Brain microvascular endothelial cell (primary cell): ENCODE data around the gene KATNB1.

Experiments used
- DNase-seq: peaks from one replicate; pipeline ENCODE4 v3.0.0-alpha.2; 2020
- H3K27ac ChIP-seq: fragments of 250-450 bp; sonication (Bioruptor Pico); 2 replicates; pipeline ENCODE4 v1.5.1; 2020; ENCODE audit warnings: mild to moderate bottlenecking, moderate library complexity
- H3K27me3 ChIP-seq: fragments of 250-450 bp; sonication (Bioruptor Pico); replicated peaks from 2 replicates; pipeline ENCODE4 v1.5.1; 2020; ENCODE audit warnings: mild to moderate bottlenecking
- H3K36me3 ChIP-seq: fragments of 250-450 bp; sonication (Bioruptor Pico); replicated peaks from 2 replicates; pipeline ENCODE4 v1.5.1; 2020; ENCODE audit warnings: mild to moderate bottlenecking
- H3K4me3 ChIP-seq: 2 replicates; pipeline ENCODE4 v1.5.1; 2011; ENCODE audit warnings: low read depth, mild to moderate bottlenecking, control low read depth, low read length, moderate library complexity
- in situ Hi-C: cut with HindIII; loops from 2 replicates; pipeline ENCODE4 v1.10.0; 2017; ENCODE audit warnings: low sequenced_read_pairs, low pct_ligation_motif_present
- TF ChIP-seq, protein P1 (sequence below): IDR thresholded peaks from 2 replicates; pipeline ENCODE4 v1.5.1; 2011; ENCODE audit warnings: low read depth, mild to moderate bottlenecking, moderate library complexity, low read length, control low read depth, inconsistent platforms; ENCODE audit errors: missing control alignments

Gene KATNB1

DNA sequence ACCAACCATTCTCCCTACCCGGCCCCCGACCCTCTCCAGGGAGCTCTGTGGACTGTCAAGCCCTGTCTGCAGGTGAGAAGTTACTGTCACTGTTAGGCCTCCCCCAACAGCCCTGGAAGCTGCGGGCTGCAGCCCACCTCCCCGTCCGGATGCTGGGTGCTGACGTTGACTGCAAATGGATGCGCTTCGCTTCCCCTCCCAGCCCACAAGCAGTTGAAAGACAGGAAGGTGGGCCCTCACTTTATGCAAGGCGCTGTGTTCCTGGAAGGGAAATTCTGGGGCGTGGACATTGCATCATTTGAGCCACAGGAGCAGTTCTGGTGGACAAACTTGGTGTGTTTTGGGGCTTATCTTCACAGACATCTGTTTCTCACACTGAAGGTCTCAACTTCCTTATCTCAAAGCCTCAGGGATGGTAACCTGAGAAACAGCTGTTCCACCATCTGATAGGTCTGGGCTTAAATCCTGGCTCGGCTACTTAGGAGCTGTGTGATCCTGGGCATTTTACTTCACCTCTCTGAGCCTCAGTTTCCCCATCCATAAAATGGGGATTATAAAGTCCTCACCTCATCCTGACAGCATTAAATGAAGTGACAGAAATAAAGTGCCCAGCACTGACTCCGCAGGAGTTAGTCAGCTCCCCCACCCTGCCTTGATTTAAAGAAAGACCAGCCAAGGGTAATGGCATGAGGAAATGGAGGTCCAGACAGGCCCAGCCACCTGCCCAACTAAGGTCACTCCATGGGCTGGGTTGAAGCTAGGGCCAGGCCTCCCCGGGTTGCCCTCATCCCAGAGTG is 45.6 kb upstream of the KATNB1 start:
- in situ Hi-C loops: no loop called here
- no peak for DNase-seq
- H3K4me3 ChIP-seq: no peak overlapping the region
- no peaks in the 10 kb centered on the region for H3K27me3 ChIP-seq
- no peak overlapping the region for H3K27ac ChIP-seq
- no peaks in the 10 kb centered on the region for H3K36me3 ChIP-seq
- TF ChIP-seq, protein P1, sequence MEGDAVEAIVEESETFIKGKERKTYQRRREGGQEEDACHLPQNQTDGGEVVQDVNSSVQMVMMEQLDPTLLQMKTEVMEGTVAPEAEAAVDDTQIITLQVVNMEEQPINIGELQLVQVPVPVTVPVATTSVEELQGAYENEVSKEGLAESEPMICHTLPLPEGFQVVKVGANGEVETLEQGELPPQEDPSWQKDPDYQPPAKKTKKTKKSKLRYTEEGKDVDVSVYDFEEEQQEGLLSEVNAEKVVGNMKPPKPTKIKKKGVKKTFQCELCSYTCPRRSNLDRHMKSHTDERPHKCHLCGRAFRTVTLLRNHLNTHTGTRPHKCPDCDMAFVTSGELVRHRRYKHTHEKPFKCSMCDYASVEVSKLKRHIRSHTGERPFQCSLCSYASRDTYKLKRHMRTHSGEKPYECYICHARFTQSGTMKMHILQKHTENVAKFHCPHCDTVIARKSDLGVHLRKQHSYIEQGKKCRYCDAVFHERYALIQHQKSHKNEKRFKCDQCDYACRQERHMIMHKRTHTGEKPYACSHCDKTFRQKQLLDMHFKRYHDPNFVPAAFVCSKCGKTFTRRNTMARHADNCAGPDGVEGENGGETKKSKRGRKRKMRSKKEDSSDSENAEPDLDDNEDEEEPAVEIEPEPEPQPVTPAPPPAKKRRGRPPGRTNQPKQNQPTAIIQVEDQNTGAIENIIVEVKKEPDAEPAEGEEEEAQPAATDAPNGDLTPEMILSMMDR: no peak

DNA sequence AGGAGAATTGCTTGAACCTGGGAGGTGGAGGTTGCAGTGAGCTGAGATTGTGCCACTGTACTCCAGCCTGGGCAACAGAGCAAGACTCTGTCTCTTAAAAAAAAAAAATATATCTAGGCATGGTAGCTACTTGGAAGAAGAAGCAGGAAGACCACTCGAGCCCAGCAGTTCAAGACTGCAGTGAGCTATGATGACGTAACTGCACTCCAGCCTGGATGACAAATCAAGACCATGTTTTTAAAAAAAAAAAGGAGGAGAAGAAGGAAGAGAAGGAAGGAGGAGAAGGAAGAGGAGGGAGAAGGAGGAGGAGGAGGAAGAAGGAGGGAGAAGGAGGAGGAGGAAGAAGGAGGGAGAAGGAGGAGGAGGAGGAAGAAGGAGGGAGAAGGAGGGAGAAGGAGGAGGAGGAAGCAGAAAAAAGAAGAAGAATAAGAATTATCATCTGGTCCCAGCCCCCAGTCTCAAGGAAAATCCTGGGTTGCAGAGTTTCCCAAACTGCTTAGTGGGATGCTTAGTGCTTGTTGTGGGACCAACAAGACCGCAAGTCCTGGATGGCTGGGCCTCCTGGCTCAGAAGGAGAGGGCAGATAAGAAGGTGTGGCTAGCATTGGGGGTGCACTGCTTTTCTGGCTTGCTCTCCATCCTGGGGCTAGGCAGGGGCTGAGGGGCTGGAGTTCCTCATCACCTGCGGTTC is 44.6 kb upstream of the KATNB1 start:
- no peak overlapping the region for H3K27ac ChIP-seq
- in situ Hi-C loops: no loop called here
- no peaks in the 10 kb centered on the region for H3K27me3 ChIP-seq
- no peaks in the 10 kb centered on the region for H3K36me3 ChIP-seq
- TF ChIP-seq, protein P1: no peak
- no peak for DNase-seq
- H3K4me3 ChIP-seq: no peak overlapping the region

DNA sequence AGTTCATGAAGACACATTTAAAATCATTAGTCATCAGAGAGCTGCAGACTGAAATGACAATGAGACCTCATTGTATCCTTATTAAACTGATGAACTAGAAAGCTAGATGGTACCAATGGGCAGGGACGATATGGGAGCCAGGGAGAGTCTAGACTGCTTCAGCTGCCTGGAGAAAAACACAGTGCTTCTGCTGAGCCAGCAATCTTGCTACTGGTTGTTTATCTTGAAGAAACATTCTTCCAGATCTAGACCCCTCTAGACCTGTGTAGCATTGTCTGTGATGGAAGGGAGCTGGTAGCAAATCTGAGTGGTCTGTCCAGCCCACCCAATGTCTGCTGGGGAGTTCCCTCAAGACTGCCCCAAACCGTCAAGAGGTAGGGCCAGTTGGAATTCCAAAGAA is 42.9 kb upstream of the KATNB1 start:
- Histone ChIP-seq H3K27me3 (no peaks in the 10 kb centered on the region), H3K4me3 (no peak overlapping the region), H3K36me3 (no peaks in the 10 kb centered on the region), H3K27ac (no peak overlapping the region)
- in situ Hi-C loops: no loop called here
- TF ChIP-seq, protein P1: no peak
- DNase-seq: no peak

DNA sequence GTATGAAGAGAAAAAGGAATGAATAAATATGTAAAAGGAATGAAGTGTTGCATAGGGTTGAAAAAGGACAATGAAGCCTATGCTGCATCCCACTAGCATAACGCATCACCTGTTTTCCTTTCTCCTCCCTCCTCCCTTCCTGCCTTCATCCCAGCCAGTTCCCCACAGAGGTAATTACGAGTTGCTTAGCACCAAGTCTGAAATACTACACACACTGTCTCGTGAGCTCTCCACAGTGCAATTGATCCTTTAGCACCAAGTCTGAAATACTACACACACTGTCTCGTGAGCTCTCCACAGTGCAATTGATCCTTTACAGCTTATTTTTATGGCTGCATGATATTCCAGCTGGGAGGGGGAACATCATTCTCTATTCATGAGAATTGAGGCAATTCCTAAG is 42.0 kb upstream of the KATNB1 start:
- TF ChIP-seq, protein P1: no peak
- in situ Hi-C loops: no loop called here
- DNase-seq: no peak
- H3K27me3 ChIP-seq: no peaks in the 10 kb centered on the region
- H3K36me3 ChIP-seq: no peaks in the 10 kb centered on the region
- H3K4me3 ChIP-seq: no peak overlapping the region
- no peak overlapping the region for H3K27ac ChIP-seq

DNA sequence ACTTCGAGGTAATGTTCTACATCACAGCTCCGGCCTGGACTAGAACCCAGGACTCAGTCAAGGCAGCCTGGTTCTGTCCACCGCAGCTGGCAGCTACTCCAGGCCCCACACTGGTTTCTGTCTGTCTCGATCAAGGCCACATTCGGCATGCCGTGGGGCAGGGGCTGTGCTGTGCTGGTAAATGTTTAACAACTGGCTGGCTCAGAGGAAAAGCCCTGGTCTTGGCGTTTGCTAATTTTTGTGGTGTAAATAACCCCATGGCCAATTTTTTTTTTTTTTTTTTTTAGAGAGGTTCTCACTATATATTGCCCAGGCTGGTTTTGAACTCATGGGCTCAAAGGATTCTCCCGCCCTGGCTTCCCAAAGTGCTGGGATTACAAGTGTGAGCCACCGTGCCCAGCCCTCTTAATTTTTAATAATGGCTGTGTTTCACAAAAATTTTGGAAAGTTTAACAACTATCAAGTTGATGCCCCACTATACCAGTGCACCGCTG is 41.3 kb upstream of the KATNB1 start:
- no peak overlapping the region for H3K27ac ChIP-seq
- in situ Hi-C loops: no loop called here
- no peak overlapping the region for H3K4me3 ChIP-seq
- no peak for DNase-seq
- TF ChIP-seq, protein P1: no peak
- no peaks in the 10 kb centered on the region for H3K27me3 ChIP-seq
- no peaks in the 10 kb centered on the region for H3K36me3 ChIP-seq
